Right atrium auricular region (tissue), 2 donors: ENCODE measurements around the gene ATP8B2. TPM values are rescaled to one million over a fixed set of nuclear protein-coding genes. Genes with fewer than 3 reads are reported as not detected.
A peak's percentile ranks its signal among the peaks of the same experiment; 100 is the strongest.

ENCODE experiments used
- DNase-seq: peaks from one replicate; pipeline ENCODE4 v3.0.0-alpha.2; 2019; ENCODE audit warnings: low spot score
- H3K27ac ChIP-seq, 2 donors: fragments of 200-600 bp; sonication (generic); 1 replicate in 1 of 2; 2 replicates in 1 of 2; pipeline ENCODE4 v1.5.1; 2016 to 2019
- H3K27me3 ChIP-seq, 2 donors: fragments of 200-600 bp; sonication (generic); one replicate each; pipeline versions ENCODE4 v1.5.1 to v1.6.0; 2017 to 2019
- H3K36me3 ChIP-seq: fragments of 200-600 bp; sonication (generic); one replicate; pipeline ENCODE4 v1.5.1; 2016
- H3K4me1 ChIP-seq, 2 donors: fragments of 200-600 bp; sonication (generic); one replicate each; pipeline versions ENCODE4 v1.5.1 to v1.6.0; 2017 to 2019
- H3K4me3 ChIP-seq, 2 donors: fragments of 200-600 bp; sonication (generic); 1 replicate in 1 of 2; 2 replicates in 1 of 2; pipeline ENCODE4 v1.5.1; 2017 to 2019; ENCODE audit warnings: mild to moderate bottlenecking in 1 of 2, moderate library complexity in 1 of 2
- H3K9me3 ChIP-seq, 2 donors: fragments of 200-600 bp; sonication (generic); one replicate each; pipeline ENCODE4 v1.5.1; 2019
- CTCF ChIP-seq, 2 donors: fragments of 200-600 bp; sonication (generic); IDR thresholded peaks; one replicate each; pipeline ENCODE4 v1.5.1; 2019; ENCODE audit warnings: antibody characterized with exemption in 2 of 2
- total RNA-seq, 2 donors: library from RNA; depleted of rRNA; stranded (reverse); fragments of >200 nt; gene quantifications; one replicate each; pipeline ENCODE4 v1.1.0, GENCODE V29; 2016

Gene ATP8B2
- total RNA-seq, 2 donors from 2014 or later, result 22.8 to 82.5 TPM

GRCh38 chr1:154351363-154352068, 26.2 kb downstream of the ATP8B2 start:
- Histone ChIP-seq H3K4me3 (no peak overlapping the region), H3K36me3 (peaks cover 30% of the 10 kb centered on the region), H3K27ac (no peak overlapping the region), H3K27me3 (no peaks in the 10 kb centered on the region), H3K9me3 (no peaks in the 10 kb centered on the region), H3K4me1 (peaks cover 0 to 19% of the 10 kb centered on the region in 2 donors)
- TF ChIP-seq CTCF (IDR thresholded peaks at IDR 0.05), result no peak
- DNase-seq, result no peak

- peaks cover 23% of the 10 kb centered on the region for H3K36me3 ChIP-seq
- H3K4me1 ChIP-seq, result peaks cover 0 to 19% of the 10 kb centered on the region in 2 donors
- no peak for DNase-seq
- H3K4me3 ChIP-seq, result peak overlapping the region; percentile 31 to 51
- TF ChIP-seq CTCF (IDR thresholded peaks at IDR 0.05), result no peak
- H3K9me3 ChIP-seq, result no peaks in the 10 kb centered on the region
- peak overlapping the region; percentile 58 to 64 for H3K27ac ChIP-seq
- H3K27me3 ChIP-seq, result no peaks in the 10 kb centered on the region
Observed at GRCh38 chr1:154352245-154352580, 26.9 kb downstream of the ATP8B2 start.

- Histone ChIP-seq H3K36me3 (peaks cover 20% of the 10 kb centered on the region), H3K9me3 (no peaks in the 10 kb centered on the region), H3K27ac (peak overlapping the region; percentile 58 to 64), H3K4me3 (peak overlapping the region; percentile 31 to 51), H3K27me3 (no peaks in the 10 kb centered on the region), H3K4me1 (peaks cover 0 to 19% of the 10 kb centered on the region in 2 donors)
- DNase-seq, result peak; percentile 66
- TF ChIP-seq CTCF (IDR thresholded peaks at IDR 0.05), result no peak
Observed at GRCh38 chr1:154352581-154353459, 27.5 kb downstream of the ATP8B2 start.

- TF ChIP-seq CTCF (IDR thresholded peaks at IDR 0.05), result peak in 1 of 2 donors; percentile 39
- peaks cover 14% of the 10 kb centered on the region for H3K36me3 ChIP-seq
- no peaks in the 10 kb centered on the region for H3K27me3 ChIP-seq
- no peaks in the 10 kb centered on the region for H3K9me3 ChIP-seq
- peak overlapping the region; percentile 58 to 64 for H3K27ac ChIP-seq
- H3K4me1 ChIP-seq, result peaks cover 0 to 19% of the 10 kb centered on the region in 2 donors
- peak; percentile 66 for DNase-seq
- peak overlapping the region; percentile 31 to 51 for H3K4me3 ChIP-seq
Observed at GRCh38 chr1:154353460-154353904, 28.2 kb downstream of the ATP8B2 start.

- no peak for DNase-seq
- Histone ChIP-seq H3K4me1 (peaks cover 0 to 19% of the 10 kb centered on the region in 2 donors), H3K9me3 (no peaks in the 10 kb centered on the region), H3K27me3 (no peaks in the 10 kb centered on the region), H3K27ac (no peak overlapping the region), H3K36me3 (peaks cover 9% of the 10 kb centered on the region), H3K4me3 (no peak overlapping the region)
- no peak for TF ChIP-seq CTCF (IDR thresholded peaks at IDR 0.05)
Observed at GRCh38 chr1:154353966-154354365, 28.6 kb downstream of the ATP8B2 start.
